Measurements from ENCODE around the gene SNPH.

The SNPH gene

GRCh38 chr20:1334370-1334731, 68.3 kb downstream of the SNPH start:
- ChIA-PET POLR2A (no interaction called here), CTCF (interaction anchor here (3.3 kb wide), 1 partner anchor 10 kb away, joined by 13 read pairs; no protein-coding TSS in a partner anchor)
- TF ChIP-seq CTCF (IDR thresholded peaks at IDR 0.05; ENCODE audit: control extremely low read depth, extremely low read depth, low read depth, missing control alignments), result no peak
- no peak for DNase-seq (ENCODE audit: extremely low spot score)

GRCh38 chr20:1334761-1335160, 68.7 kb downstream of the SNPH start:
- ChIA-PET CTCF (interaction anchor here (3.3 kb wide), 1 partner anchor 10 kb away, joined by 13 read pairs; no protein-coding TSS in a partner anchor), POLR2A (no interaction called here)
- DNase-seq (ENCODE audit: extremely low spot score), result no peak
- TF ChIP-seq CTCF (IDR thresholded peaks at IDR 0.05; ENCODE audit: control extremely low read depth, extremely low read depth, low read depth, missing control alignments), result no peak

GRCh38 chr20:1335961-1336698, 70.0 kb downstream of the SNPH start:
- DNase-seq (ENCODE audit: extremely low spot score), result no peak
- POLR2A ChIA-PET, result no interaction called here
- CTCF ChIA-PET, result interaction anchor here (0.9 to 1.3 kb wide), 7 partner anchors 9 to 168 kb away, joined by 3 to 4 read pairs (median 3); partner anchors contain the start of gene NSFL1C
- no peak for TF ChIP-seq CTCF (IDR thresholded peaks at IDR 0.05; ENCODE audit: control extremely low read depth, extremely low read depth, low read depth, missing control alignments)

- ChIA-PET CTCF (interaction anchor here (1.1 to 1.3 kb wide), 3 partner anchors 23 to 167 kb away, joined by 3 to 4 read pairs (median 4); no protein-coding TSS in a partner anchor), POLR2A (no interaction called here)
- no peak for DNase-seq (ENCODE audit: extremely low spot score)
- TF ChIP-seq CTCF (IDR thresholded peaks at IDR 0.05; ENCODE audit: control extremely low read depth, extremely low read depth, low read depth, missing control alignments), result no peak
Measured at GRCh38 chr20:1336699-1337367, 70.7 kb downstream of the SNPH start.

- DNase-seq (ENCODE audit: extremely low spot score), result no peak
- CTCF ChIA-PET, result interaction anchor here (1.1 kb wide), 1 partner anchor 50 kb away, joined by 3 read pairs; no protein-coding TSS in a partner anchor
- POLR2A ChIA-PET, result no interaction called here
- TF ChIP-seq CTCF (IDR thresholded peaks at IDR 0.05; ENCODE audit: control extremely low read depth, extremely low read depth, low read depth, missing control alignments), result no peak
Measured at GRCh38 chr20:1337441-1337840, 71.3 kb downstream of the SNPH start.

GRCh38 chr20:1338096-1338495, 72.0 kb downstream of the SNPH start:
- no peak for TF ChIP-seq CTCF (IDR thresholded peaks at IDR 0.05; ENCODE audit: control extremely low read depth, extremely low read depth, low read depth, missing control alignments)
- CTCF ChIA-PET, result interaction anchor here (1.1 kb wide), 1 partner anchor 50 kb away, joined by 3 read pairs; no protein-coding TSS in a partner anchor
- DNase-seq (ENCODE audit: extremely low spot score), result no peak
- POLR2A ChIA-PET, result no interaction called here

Measured in GM10248 (cell line).